HG03066 (cell line): ENCODE data around the gene ZNF273.
"Not testable (repeated sequence)": the region's sequence is repeated elsewhere in the genome, so short reads cannot be mapped to it uniquely, and the experiment has no call there.

Experiments
- ATAC-seq: cut with Tn5 transposase; IDR thresholded peaks from one replicate; pipeline ENCODE4 v1.9.1; 2021; ENCODE audit warnings: low read depth; ENCODE audit not compliant: unreplicated experiment

Gene ZNF273

DNA sequence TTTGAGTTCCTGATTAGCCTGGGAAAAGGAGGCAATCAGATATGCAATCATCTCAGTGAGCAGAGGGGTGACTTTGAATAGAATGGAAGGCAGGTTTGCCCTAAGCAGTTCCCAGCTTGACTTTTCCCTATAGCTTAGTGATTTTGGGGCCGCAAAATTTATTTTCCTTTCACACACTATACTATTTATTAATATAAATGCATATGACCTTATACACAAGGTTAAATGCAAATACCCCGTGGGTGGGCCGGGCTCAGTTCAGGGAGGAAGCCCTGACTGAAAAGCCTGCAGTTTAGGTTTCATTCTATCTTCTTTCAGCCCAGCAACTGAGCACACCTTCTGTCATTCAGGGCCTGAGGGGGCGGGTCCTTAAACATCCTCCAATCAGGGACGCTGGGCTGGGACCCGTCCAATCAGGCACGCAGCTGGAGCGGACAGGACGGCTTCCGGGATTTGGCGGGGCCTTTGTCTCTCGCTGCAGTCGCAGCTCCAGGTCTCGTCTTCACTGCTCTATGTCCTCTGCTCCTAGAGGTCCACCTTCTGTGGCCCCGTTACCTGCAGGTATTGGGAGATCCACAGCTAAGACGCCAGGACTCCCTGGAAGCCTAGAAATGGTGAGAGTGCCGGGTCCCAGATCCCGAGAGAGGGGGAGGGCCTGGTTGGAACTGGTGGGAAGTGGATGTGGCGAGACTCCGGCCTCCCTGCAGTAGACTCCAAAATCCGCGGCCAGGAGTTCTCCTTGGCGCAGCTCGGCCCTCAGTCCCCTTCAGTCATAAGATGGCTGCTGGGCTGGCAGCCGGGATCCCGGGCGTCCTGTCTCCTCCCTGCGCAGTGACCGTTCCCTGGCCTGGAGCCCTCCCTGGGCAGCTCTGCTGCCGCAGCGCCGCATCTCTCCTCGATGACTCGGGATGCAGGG lies at the start of gene ZNF273:
TSS of gene ZNF273 (plus strand) at position 468 of the 916 bp plus-strand sequence. CDS start at position 513, 45 bp downstream.
- peak; percentile 97 for ATAC-seq

DNA sequence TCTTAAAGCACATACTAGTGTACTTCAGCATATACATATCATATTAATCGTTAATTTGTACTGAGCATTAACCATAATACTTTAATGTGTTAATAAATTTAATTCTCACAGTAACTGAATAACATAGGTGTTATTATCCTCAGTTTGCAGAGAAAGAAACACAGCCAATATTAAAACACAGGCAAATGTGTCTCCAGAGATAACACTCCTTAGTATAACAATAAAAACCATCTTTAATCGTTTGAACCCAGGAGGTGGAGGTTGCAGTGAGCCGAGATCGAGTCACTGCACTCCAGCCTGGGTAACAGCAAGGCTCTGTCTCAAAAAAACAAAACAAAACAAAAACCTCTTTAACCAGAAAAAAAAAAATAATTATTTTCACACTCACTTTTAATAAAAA lies 49.4 kb upstream of the ZNF273 start:
- ATAC-seq: no peak

GRCh38 chr7:64854969-64855368 lies 48.1 kb upstream of the ZNF273 start:
- no peak for ATAC-seq

DNA sequence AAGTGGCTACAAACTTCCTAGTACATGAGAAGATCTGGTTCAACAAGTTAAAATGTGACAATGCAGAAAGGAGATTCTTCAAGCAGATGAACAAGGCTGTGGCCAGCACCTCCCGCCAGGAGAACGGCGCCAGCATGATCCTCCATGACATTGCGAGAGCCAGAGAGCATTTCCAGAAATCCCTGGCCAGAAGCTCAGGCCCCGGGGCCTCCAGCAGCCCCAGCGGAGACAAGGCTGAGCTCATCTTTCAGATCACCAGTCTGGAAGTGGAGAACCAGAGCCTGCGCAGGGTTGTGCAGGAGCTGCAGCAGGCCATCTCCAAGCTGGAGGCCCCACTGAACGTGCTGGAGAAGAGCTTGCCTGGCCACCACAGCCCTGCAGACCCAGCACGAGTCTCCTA lies 40.1 kb upstream of the ZNF273 start:
- ATAC-seq: no peak

DNA sequence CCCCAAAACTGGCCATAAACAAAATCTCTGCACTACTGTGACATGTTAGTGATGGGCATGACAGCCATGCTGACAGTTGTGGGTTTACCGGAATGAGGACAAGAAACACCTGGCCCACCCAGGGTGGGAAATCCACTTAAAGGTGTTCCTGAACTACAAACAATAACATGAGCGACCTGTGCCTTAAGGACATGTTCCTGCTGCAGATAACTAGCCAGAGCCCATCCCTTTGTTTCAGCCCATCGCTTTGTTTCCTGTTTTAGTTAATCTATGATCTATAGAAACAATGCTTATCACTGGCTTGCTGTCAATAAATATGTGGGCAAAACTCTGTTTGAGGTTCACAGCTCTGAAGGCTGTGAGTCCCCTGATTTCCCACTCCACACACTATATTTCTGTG lies 39.5 kb upstream of the ZNF273 start:
- ATAC-seq: not testable (repeated sequence)

DNA sequence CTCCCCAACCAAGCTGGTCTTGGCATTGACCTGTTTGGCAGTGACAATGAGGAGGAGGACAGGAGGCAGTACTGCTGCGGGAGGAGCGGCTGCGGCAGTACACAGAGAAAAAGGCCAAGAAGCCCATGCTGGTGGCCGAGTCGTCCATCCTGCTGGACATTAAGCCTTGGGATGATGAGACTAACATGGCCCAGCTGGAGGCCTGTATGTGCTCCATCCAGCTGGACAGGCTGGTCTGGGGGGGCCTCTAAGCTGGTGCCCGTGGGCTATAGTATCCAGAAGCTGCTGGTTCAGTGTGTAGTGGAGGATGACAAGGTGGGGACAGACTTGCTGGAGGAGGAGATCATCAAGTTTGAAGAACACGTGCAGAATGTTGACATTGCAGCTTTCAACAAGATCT lies 39.1 kb upstream of the ZNF273 start:
- no peak for ATAC-seq

DNA sequence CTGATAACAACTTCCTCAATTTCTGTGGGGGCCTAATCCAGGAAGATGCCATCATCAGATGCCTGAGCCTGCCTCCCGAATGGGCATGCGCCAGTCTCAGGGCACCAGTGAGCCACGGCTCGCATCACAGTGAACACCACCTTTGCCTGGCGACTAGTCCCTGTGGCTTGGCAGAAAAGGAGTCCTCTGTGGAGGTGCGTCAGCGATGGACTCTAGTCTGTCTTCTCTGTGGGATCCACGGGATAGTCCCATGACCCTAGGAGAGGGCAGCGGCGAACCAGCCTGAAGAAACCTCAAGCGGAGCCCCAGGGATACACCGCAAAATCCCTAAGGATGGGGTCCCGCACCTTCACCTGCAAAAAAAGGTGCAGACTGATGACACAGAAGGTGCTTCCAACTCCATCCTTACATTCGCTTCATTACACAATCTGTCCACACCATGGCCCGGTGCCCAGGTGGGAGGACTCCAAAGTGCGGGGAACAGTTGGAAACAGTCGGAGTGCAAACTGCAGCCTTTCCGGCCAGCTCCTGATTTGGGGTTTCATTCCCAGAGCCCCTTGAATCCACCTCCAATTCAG lies 35.1 kb upstream of the ZNF273 start:
- ATAC-seq: no peak

DNA sequence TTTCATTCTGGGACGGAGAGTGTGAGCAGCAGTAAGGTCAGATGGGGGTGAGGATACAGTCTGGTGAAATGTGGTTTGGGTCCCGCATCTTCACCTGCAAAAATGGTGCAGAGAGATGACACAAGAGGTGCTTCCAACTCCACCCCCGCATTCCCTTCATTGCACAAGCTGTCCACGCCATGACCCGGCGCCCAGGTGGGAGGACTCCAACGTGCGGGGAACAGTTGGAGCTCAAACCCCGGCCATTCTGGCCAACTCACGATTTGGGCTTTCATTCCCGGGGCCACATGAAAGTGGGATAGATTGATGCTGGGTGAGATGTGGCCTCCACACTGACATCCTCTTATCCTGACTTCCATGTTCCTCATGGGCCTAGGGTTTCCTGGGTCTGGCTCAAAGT lies 34.6 kb upstream of the ZNF273 start:
- ATAC-seq: no peak

GRCh38 chr7:64869121-64869725 lies 33.9 kb upstream of the ZNF273 start:
- ATAC-seq: no peak

- ATAC-seq: no peak
Measured at GRCh38 chr7:64869912-64870562, 33.0 kb upstream of the ZNF273 start.

- no peak for ATAC-seq
Measured at GRCh38 chr7:64870656-64871055, 32.4 kb upstream of the ZNF273 start.

DNA sequence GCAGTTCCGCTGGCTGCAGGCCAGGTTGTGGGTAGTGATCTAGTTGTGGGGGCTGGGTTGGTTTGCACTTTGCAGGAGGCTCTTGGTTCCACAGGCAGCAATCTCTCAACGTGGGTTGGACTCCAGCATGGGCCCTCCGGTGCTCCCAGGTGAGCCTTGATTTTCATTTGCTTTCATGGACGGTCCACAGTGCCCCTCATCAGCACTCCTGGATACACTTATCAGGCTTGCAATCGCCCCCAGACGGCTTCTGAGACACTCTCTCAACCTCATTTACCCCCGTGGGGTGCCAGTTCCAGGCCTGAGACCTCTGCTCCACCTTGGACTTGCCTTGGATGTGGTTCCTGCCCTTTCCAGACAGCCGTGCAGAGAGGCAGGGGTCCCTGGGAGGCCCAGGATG lies 31.3 kb upstream of the ZNF273 start:
- no peak for ATAC-seq

GRCh38 chr7:64872351-64873154 lies 30.5 kb upstream of the ZNF273 start:
- ATAC-seq: no peak

GRCh38 chr7:64873155-64873500 lies 29.9 kb upstream of the ZNF273 start:
- ATAC-seq: no peak

- no peak for ATAC-seq
Measured at GRCh38 chr7:64873517-64873916, 29.6 kb upstream of the ZNF273 start.

DNA sequence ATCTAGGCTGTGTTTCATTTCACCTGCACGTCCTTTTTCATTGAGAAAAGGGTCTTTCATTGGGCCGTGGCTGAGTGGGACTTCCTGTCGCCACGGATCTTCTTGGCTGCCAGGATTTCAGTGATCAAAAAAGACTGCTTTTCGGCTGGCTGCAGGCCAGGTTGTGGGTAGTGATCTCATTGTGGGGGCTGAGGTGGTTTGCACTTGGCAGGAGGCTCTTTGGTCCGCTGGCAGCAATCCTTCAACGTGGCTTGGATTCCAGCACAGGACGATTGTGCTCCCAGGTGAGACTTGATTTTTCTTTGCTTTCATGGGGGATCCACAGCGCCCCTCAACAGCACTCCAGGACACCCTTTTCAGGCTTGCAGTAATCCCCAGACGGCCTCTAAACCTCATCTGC lies 29.0 kb upstream of the ZNF273 start:
- ATAC-seq: no peak

DNA sequence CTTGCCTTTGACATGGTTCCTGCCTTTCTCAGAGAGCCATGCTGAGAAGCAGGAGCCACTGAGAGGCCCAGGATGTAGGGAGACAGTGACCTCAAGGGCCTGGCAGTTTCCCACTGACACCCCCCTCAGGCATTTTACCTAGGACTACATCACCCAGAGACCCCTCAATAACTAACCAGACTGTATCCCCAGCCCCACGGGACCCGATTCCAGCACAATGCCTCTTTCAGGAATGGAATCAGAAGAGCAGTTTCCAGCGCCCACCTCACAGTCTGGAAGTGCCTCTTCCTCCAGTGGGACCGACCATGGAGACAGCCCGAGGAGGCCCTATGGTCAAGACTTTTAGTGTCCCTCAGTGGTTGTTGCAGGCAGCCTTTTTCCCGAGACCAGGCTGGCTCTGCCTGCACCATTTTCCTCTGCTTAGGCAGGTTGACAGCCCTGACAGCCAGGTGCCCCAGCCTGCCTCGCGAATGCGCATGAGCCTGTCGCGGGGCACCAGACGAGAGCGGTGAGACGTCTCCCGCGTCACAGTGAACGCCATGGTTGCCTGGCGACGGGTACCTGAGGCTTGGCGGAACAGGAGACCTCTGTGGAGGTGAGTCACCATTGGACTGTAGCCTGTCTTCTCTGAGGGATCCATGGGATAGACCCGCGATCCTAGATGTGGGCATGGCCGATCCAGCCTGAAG lies 28.4 kb upstream of the ZNF273 start:
- ATAC-seq: no peak

DNA sequence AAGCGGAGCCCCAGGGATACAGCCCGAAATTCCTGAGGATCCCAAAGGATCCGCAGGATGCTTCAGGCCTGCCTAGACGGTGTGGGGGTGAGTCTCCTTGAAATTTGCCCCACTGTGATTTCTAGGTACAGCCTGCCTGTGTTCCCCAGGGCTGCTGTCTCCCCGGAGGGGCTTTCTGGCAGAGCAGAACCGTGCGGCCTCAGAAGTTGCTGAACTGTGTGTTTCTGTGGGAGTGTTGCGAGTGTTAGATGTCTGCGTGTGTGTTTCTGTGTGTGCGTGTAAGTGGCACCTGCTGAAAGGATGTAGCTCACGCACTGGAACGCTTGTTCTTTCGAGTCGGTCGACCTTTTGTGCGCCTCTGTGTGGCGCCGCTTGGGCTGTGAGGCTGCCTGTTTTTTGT lies 27.8 kb upstream of the ZNF273 start:
- no peak for ATAC-seq

GRCh38 chr7:64875658-64876406 lies 27.2 kb upstream of the ZNF273 start:
- no peak for ATAC-seq
